ENCODE data around the gene GAREM1. TPM values are rescaled to one million over a fixed set of nuclear protein-coding genes. Genes with fewer than 3 reads are reported as not detected.

The GAREM1 gene
- polyA plus RNA-seq, 4 donors = 28.5 to 35.6 (median 31.7) TPM

DNA sequence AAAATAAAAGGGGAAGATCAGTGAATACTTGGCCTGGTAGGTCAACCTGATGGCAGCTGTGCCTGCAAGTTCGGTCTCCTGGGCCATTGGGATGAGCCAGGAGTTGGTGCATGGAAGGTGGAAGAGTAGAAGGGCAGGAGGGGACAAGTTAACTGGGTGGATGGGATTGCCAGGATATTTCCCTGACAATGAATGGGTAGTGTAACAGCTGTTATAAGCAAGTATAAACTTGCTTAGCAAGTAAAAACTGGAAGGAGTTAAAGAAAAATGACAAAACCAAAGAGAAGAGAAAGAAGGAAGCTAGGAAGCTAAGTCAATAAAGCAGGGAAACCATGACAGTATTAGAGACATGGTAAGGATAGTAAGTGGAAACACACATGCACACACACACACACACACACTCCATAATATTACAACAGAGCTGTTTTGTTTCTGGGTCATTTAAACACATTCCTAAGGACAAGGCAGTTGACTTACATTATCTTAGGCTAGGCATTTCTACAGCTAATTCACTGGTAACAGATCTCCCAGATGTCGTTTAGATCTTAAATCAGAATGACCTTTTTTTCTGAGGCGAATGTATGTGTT lies 251.2 kb downstream of the GAREM1 start:
- DNase-seq (ENCODE audit: low read depth in 4 of 4, low spot score in 3 of 4) = no peak

DNA sequence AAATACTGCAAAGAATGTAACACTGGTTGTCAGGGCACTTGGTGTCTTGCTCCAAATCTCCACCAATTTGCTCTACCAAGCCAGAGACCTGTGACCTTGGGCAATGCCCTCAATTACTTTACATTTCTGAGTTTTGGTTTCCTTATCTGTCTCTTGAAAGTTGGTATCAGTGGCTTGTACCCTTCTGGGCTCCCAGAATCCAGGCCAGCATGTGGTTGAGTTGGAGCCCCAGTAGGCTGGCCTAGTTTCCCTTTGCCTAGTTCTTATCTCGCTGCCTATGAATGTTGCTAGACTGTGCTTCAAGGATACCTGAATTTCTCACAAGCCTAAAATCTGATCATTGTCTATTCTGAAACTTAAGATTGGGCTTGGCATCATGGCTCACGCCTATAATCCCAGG lies 254.3 kb downstream of the GAREM1 start:
- DNase-seq (ENCODE audit: low read depth in 4 of 4, low spot score in 3 of 4) = no peak

DNA sequence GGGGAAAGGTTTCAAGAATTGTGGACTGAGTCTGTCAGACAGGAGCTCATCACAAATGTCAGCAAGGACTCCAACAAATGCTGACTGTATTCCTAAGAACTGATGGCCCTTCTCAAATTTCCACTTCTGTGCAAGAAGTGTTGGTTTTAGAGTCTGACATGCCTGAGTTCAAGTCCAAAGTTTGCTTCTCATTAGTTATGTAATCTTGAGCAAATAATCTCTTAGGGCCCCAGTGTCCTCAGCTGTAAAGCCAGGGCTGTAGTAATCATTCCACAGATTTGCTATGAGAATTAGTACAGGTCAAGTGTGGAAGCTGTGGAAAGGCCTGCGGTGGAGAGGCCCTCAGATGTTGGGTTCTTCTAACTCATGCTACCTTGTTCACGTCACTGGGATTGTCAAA lies 257.0 kb downstream of the GAREM1 start:
- no peak for DNase-seq (ENCODE audit: low read depth in 4 of 4, low spot score in 3 of 4)

Data from right renal pelvis (tissue), 4 donors.